Upper lobe of left lung (tissue), 6 donors: ENCODE measurements around the gene GNG13. TPM values are rescaled to one million over a fixed set of nuclear protein-coding genes. Genes with fewer than 3 reads are reported as not detected.

Experiments
- ATAC-seq, 2 donors: fragments of 200-7000 bp; cut with Tn5 transposase; one replicate each; pipeline ENCODE4 v1.9.1; 2022; ENCODE audit warnings: mild to moderate bottlenecking in 2 of 2, moderate library complexity in 2 of 2; ENCODE audit not compliant: low FRiP score in 2 of 2
- DNase-seq, 2 donors: peaks; one replicate each; pipeline ENCODE4 v3.0.0-alpha.2; 2019 to 2020
- H3K27ac ChIP-seq, 4 donors: fragments of 200-600 bp; sonication (generic); one replicate each; pipeline ENCODE4 v1.5.1; 2016 to 2019
- H3K27me3 ChIP-seq, 4 donors: fragments of 200-600 bp; sonication (generic); one replicate each; pipeline ENCODE4 v1.5.1; 2017 to 2019
- H3K36me3 ChIP-seq, 4 donors: fragments of 200-600 bp; sonication (generic); one replicate each; pipeline ENCODE4 v1.5.1; 2016 to 2019
- H3K4me1 ChIP-seq, 4 donors: fragments of 200-600 bp; sonication (generic); one replicate each; pipeline ENCODE4 v1.5.1; 2018 to 2019
- H3K4me3 ChIP-seq, 4 donors: fragments of 200-600 bp; sonication (generic); one replicate each; pipeline ENCODE4 v1.5.1; 2017 to 2019; ENCODE audit warnings: mild to moderate bottlenecking in 2 of 4, moderate library complexity in 1 of 4
- H3K9me3 ChIP-seq, 4 donors: fragments of 200-600 bp; sonication (generic); one replicate each; pipeline ENCODE4 v1.5.1; 2018 to 2019
- EP300 ChIP-seq, 4 donors: sonication (generic); formaldehyde crosslinking; IDR thresholded peaks; one replicate each; pipeline ENCODE4 v1.5.1; 2017; ENCODE audit warnings: antibody characterized with exemption in 4 of 4, control low read depth in 2 of 4
- POLR2A ChIP-seq, 4 donors: fragments of 450-650 bp; IDR thresholded peaks; one replicate each; pipeline ENCODE4 v1.5.1; 2016 to 2017; ENCODE audit warnings: antibody characterized with exemption in 4 of 4, mild to moderate bottlenecking in 2 of 4
- POLR2AphosphoS5 ChIP-seq, 2 donors: sonication (generic); formaldehyde crosslinking; IDR thresholded peaks; one replicate each; pipeline ENCODE4 v1.5.1; 2017; ENCODE audit warnings: antibody characterized with exemption in 2 of 2
- WGBS, 2 donors: methylation state at CpG; one replicate each; pipeline ENCODE4 v1.1.5; 2017 to 2018; 5-methylcytosine and 5-hydroxymethylcytosine counted together
- total RNA-seq, 6 donors: library from RNA; depleted of rRNA in 4 of 6; stranded (reverse); fragments of >200 nt in 4 of 6; gene quantifications; one replicate each; pipeline versions ENCODE4 v1.1.0 to v1.2.1, GENCODE V29; 2016 to 2021
- TF ChIP-seq, protein P1 (sequence below), 6 experiments: fragments of 450-650 bp in 4 of 6; fragments of 200-600 bp in 2 of 6; sonication (generic) in 2 of 6; IDR thresholded peaks; one replicate each; pipeline ENCODE4 v1.5.1; 2016 to 2019; ENCODE audit warnings: antibody characterized with exemption in 6 of 6
- donor health status: DM: no; HTN: no; CAD: no; lungs with moderate emphysema.
- donor health status: DM: no; HTN: yes; CAD: no; lungs with severe emphysema.

GNG13 gene
- total RNA-seq, 6 donors from 2014 or later = not detected

DNA sequence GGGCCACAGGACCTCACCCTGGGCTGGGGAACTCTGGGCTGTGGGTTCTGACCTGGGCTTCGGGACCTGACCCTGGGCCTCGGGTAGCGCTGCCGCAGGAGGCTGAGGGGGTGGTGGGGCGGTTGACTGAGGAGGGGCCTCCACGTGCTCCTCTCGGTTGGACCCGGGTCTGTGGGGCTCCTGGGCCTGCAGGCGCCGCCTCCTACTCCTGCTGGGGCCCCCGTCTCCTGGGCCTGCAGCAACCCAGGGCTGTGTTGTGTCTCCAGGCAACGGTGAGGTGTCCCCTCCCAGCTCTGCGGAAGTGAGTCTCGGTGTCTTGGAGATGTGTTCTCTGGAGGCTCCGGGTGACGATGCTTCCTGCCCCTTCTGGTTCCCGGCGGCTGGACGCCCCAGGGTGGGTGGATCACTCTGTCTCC is 41.5 kb upstream of the GNG13 start:
- no peak for ATAC-seq
- no peaks in the 10 kb centered on the region for H3K36me3 ChIP-seq
- H3K27me3 ChIP-seq = no peaks in the 10 kb centered on the region
- H3K4me1 ChIP-seq = no peaks in the 10 kb centered on the region
- no peak overlapping the region for H3K27ac ChIP-seq
- peaks cover 0 to 2% (median under 1%) of the 10 kb centered on the region in 4 donors for H3K9me3 ChIP-seq
- WGBS, 2 donors = 22 to 54% methylated on average over 5 to 14 of the region's 19 CpGs
- TF ChIP-seq EP300 (IDR thresholded peaks at IDR 0.05) (no peak), POLR2A (IDR thresholded peaks at IDR 0.05) (no peak), POLR2AphosphoS5 (IDR thresholded peaks at IDR 0.05) (no peak)
- TF ChIP-seq, protein P1, sequence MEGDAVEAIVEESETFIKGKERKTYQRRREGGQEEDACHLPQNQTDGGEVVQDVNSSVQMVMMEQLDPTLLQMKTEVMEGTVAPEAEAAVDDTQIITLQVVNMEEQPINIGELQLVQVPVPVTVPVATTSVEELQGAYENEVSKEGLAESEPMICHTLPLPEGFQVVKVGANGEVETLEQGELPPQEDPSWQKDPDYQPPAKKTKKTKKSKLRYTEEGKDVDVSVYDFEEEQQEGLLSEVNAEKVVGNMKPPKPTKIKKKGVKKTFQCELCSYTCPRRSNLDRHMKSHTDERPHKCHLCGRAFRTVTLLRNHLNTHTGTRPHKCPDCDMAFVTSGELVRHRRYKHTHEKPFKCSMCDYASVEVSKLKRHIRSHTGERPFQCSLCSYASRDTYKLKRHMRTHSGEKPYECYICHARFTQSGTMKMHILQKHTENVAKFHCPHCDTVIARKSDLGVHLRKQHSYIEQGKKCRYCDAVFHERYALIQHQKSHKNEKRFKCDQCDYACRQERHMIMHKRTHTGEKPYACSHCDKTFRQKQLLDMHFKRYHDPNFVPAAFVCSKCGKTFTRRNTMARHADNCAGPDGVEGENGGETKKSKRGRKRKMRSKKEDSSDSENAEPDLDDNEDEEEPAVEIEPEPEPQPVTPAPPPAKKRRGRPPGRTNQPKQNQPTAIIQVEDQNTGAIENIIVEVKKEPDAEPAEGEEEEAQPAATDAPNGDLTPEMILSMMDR (IDR thresholded peaks at IDR 0.05) = no peak
- H3K4me3 ChIP-seq = no peak overlapping the region
- peak in 1 of 2 donors; percentile 67 for DNase-seq

DNA sequence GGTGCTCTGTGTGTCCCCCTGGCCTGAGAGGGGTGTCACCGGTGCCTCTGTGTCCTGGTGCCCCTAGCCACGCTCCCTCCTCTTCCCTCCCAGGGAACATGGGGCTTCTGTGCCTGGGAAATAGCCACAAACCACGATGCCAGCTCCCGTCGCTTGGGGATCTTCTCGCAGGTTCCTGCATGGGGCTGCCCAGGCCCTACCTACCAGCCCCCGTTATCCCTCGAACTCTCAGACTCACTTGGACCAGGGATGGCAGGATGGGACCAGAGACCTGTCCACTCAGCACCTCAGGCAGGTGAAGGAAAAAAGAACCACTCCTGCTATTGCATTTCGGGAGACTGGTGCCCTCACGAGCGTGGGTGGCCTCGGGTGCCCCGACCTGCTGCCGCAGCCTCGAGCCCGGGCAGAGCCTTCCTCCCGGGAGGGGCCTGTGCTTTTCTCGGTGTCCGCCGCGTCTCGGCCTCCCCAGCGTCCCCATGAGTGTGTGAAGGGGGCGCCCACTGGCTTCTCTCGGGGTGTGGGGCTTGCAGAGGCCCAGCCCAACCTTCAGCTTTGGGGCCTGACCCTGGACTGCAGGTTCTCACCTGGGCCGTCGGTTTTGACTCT is 41.0 kb upstream of the GNG13 start:
- Histone ChIP-seq H3K27ac (no peak overlapping the region), H3K27me3 (no peaks in the 10 kb centered on the region), H3K9me3 (peaks cover 2 to 7% (median 5%) of the 10 kb centered on the region in 4 donors), H3K4me1 (no peaks in the 10 kb centered on the region), H3K4me3 (no peak overlapping the region), H3K36me3 (no peaks in the 10 kb centered on the region)
- ATAC-seq (no peak), DNase-seq (peak in 1 of 2 donors; percentile 67)
- TF ChIP-seq, protein P1 (IDR thresholded peaks at IDR 0.05) = no peak
- TF ChIP-seq POLR2A (IDR thresholded peaks at IDR 0.05) = no peak
- TF ChIP-seq EP300 (IDR thresholded peaks at IDR 0.05) = no peak
- TF ChIP-seq POLR2AphosphoS5 (IDR thresholded peaks at IDR 0.05) = no peak
- whole genome bisulfite sequencing, 2 donors = 73 to 86% methylated on average over 3 to 27 of the region's 27 CpGs

DNA sequence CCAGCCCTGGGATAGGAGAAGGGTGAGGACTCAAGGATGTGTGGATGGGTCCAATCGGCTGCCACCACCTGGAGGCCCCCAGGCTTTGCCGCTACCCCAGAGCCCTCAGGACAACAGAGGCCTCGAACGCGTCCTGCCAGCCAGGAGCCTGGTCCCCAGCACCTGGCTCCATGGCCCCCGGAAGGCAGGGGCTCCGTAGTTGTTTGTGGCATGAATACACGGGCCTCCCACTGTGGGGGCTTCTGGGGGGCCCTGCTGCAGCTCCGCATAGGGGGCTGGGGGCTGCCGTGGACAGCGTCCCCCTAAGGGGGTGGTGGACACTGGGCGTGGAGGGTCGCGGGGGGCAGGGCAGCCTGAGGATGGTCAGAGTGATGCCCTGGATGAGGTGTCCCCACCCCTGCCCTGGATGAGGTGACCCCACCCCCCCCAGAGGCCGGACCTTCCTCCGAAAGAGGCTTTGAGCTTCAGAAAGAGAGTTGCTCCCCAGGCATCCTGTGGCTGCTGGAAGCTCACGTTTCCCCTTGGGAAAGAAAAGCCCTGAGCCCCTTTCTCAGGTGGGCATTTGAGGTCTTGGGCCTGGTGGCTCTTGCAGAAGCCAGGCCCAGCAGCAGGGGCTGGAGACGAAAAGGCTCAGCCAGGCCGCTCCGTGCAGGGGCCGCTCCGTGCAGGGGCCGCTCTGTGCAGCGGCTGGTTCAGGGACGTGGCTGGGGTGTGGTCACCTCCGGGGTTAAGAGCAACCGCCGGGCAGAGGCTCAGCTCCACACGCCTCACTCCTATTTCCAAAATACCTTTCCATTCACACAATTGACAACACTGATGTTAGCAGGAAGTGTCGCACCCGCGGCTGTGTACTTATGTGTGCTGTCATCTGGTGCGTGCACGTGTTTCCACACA is 40.3 kb upstream of the GNG13 start:
- ATAC-seq = no peak
- Histone ChIP-seq H3K4me1 (no peaks in the 10 kb centered on the region), H3K4me3 (no peak overlapping the region), H3K36me3 (no peaks in the 10 kb centered on the region), H3K27ac (no peak overlapping the region), H3K9me3 (peaks cover 6 to 14% (median 13%) of the 10 kb centered on the region in 4 donors), H3K27me3 (no peaks in the 10 kb centered on the region)
- WGBS, 2 donors = 77 to 78% methylated on average over 22 of the region's 34 CpGs
- peak in 1 of 2 donors; percentile 55 for DNase-seq
- no peak for TF ChIP-seq POLR2A (IDR thresholded peaks at IDR 0.05)
- TF ChIP-seq POLR2AphosphoS5 (IDR thresholded peaks at IDR 0.05) = no peak
- TF ChIP-seq, protein P1 (IDR thresholded peaks at IDR 0.05) = no peak
- no peak for TF ChIP-seq EP300 (IDR thresholded peaks at IDR 0.05)

DNA sequence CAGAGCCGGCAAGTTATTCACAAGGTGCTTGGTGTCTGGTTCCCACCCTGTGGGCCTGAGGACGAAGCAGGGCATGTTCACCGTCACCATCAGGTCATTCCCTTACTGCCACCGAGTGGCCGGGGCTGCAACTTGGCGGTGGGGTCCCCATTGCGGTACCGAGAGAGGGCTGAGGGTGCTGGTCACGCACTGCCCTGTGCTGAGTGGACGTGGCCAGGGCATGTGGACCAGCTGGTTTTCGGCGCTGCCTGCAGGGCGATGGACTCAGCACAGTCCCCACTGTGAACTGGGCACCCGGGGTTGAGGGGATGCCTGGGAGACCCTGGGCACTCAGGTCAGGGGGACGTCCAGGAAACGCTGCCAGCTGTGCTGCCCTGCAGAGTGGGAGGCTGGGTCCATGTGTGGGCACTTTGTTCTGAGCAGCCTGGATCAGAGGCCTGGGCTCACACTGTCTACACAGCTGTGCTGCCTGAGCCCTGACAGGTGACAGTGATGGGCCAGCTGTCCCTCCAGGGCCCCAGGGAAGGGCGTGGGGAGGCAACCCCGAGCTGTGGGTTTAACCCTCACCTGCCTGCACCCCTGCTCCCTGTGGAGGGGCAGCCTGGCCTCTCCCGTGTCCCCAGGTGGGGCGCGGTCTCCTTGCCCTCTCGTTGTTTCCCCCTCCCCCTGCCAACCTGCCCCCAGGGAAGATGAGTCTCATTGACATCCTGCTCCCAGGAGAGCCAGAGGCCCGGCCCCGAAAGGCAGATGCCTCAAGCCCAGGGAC is 39.3 kb upstream of the GNG13 start:
- Histone ChIP-seq H3K4me1 (no peaks in the 10 kb centered on the region), H3K4me3 (no peak overlapping the region), H3K27me3 (no peaks in the 10 kb centered on the region), H3K36me3 (no peaks in the 10 kb centered on the region), H3K9me3 (peaks cover 6 to 23% (median 16%) of the 10 kb centered on the region in 4 donors), H3K27ac (no peak overlapping the region)
- DNase-seq (peak in 1 of 2 donors; percentile 61), ATAC-seq (peak in 1 of 2 donors; percentile 3)
- 80 to 87% methylated on average over 14 to 17 of the region's 24 CpGs for WGBS, 2 donors
- TF ChIP-seq EP300 (IDR thresholded peaks at IDR 0.05) (no peak), POLR2AphosphoS5 (IDR thresholded peaks at IDR 0.05) (no peak), POLR2A (IDR thresholded peaks at IDR 0.05) (no peak)
- TF ChIP-seq, protein P1 (IDR thresholded peaks at IDR 0.05) = no peak
